HG03457 (cell line): ENCODE results near the gene S1PR1.
A peak's percentile ranks its signal among the peaks of the same experiment; 100 is the strongest.
"Not testable (repeated sequence)": the region's sequence is repeated elsewhere in the genome, so short reads cannot be mapped to it uniquely, and the experiment has no call there.

Source experiments
- ATAC-seq: cut with Tn5 transposase; IDR thresholded peaks from one replicate; pipeline ENCODE4 v1.9.1; 2021; ENCODE audit warnings: moderate number of reproducible peaks; ENCODE audit not compliant: unreplicated experiment

Gene S1PR1

DNA sequence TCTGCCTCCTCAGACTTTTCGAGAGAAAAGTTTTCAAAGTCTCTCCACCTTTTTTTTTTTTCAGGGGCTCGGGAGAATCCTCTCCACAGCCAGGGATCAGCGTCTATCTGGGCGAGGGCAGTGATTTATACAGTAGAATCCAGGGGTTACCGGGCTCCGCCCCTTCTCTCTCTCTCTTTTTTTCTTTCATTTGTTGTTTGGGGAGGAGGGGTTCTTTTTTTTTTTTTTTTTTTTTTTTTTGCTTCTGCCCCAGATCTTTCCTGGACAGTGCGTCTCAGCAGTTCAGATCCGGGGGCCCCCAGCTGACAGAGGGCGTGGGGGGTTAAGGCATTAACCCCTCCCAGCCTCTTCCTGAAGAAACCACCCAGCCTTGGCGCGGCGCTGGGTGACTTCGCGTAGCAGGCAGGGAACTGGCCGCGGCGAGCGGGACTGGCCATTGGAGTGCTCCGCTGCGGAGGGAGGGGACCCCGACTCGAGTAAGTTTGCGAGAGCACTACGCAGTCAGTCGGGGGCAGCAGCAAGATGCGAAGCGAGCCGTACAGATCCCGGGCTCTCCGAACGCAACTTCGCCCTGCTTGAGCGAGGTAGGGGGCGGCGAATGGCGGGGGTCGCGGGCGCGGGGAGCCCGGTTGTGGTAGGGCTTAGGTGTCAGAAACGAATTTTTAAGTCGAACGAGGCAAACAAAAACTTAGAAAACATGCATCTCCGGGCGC, at the start of gene S1PR1:
Gene S1PR1, plus strand, starts transcription at position 504 of the 713 bp plus-strand sequence. CDS start 1,966 bp downstream, outside the sequence.
- ATAC-seq = peak; percentile 18

GRCh38 chr1:101187297-101187696, 49.5 kb upstream of the S1PR1 start:
- ATAC-seq = no peak

GRCh38 chr1:101188331-101188730, 48.5 kb upstream of the S1PR1 start:
- ATAC-seq = no peak

GRCh38 chr1:101188968-101189367, 47.9 kb upstream of the S1PR1 start:
- ATAC-seq = not testable (repeated sequence)

GRCh38 chr1:101190441-101190840, 46.4 kb upstream of the S1PR1 start:
- ATAC-seq = no peak

- no peak for ATAC-seq
Observed at GRCh38 chr1:101191049-101191448, 45.8 kb upstream of the S1PR1 start.

GRCh38 chr1:101193733-101194169, 43.1 kb upstream of the S1PR1 start:
- ATAC-seq = no peak

DNA sequence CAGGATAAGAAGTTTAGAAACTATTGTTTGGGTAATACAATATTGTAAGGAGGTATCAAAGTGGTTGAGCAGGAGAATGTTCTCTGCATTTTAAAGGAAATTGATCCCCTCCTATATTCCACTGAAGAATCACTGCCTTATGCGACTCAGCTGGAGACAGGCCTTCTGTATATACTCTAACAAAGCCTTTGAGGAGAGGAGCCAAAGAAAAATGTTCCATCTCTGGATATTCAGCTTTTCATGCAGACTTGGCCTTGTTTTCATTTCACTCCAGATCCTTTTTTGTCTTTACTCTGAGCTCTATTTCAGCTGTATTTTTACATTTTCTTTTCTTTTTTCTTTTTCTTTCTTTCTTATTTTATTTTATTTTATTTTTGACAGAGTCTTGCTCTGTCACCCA, 42.1 kb upstream of the S1PR1 start:
- ATAC-seq = no peak

DNA sequence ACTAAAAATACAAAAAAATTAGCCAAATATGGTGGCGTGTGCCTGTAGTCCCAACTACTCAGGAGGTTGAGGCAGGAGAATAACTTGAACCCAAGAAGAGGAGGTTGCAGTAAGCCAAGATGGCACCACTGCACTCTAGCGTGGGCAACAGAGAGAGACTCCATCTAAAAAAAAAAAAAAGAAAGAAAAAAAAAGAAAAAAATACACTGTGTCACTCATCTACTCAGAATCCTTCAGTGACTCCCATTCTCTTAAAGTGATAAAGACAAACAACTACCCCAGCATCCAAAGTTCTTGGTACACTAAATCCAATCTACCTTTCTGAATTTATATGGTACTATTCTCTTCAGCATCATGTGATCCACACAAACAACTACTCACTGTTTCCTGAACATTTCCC, 40.2 kb upstream of the S1PR1 start:
- no peak for ATAC-seq

GRCh38 chr1:101198842-101199636, 37.8 kb upstream of the S1PR1 start:
- peak; percentile 91 for ATAC-seq

DNA sequence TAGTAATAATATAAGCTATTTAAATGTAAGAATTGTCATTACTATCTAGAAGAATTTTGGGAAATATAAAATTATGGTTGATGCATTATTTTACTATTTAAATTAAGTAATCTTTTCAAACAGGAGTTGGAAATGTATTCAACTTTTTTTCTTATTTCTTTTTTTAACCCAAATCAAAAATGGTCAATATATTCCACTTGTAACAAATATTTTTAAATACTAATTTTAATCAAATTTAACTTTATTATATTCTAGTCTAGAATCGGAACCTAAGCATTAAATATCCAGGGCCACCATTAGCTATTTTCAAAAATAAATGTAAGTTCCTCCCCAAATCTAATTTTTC, 37.2 kb upstream of the S1PR1 start:
- no peak for ATAC-seq

- no peak for ATAC-seq
Observed at GRCh38 chr1:101200513-101200912, 36.3 kb upstream of the S1PR1 start.

- no peak for ATAC-seq
Observed at GRCh38 chr1:101203820-101204540, 32.8 kb upstream of the S1PR1 start.

DNA sequence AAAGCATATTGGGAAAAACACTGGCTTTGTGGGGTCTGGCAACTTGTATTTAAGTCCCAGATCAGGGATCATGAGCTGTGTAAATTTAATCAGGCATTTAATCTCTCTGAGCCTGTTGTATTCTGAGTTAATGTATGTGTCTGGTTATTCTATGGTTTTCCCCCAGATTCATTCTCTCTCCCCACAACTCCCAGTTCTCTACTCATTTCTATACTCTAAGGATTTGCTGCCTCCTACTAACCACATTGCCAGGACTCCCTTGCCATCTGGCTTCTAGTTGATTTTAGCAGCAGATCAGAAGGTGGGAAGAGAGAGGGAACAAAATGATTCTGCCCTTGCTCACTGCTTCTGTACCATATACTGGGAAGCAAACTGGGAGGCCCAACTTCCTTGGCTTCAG, 31.4 kb upstream of the S1PR1 start:
- no peak for ATAC-seq

GRCh38 chr1:101206139-101206538, 30.7 kb upstream of the S1PR1 start:
- not testable (repeated sequence) for ATAC-seq

GRCh38 chr1:101207271-101207670, 29.5 kb upstream of the S1PR1 start:
- not testable (repeated sequence) for ATAC-seq

- ATAC-seq = no peak
Observed at GRCh38 chr1:101207891-101208290, 28.9 kb upstream of the S1PR1 start.

DNA sequence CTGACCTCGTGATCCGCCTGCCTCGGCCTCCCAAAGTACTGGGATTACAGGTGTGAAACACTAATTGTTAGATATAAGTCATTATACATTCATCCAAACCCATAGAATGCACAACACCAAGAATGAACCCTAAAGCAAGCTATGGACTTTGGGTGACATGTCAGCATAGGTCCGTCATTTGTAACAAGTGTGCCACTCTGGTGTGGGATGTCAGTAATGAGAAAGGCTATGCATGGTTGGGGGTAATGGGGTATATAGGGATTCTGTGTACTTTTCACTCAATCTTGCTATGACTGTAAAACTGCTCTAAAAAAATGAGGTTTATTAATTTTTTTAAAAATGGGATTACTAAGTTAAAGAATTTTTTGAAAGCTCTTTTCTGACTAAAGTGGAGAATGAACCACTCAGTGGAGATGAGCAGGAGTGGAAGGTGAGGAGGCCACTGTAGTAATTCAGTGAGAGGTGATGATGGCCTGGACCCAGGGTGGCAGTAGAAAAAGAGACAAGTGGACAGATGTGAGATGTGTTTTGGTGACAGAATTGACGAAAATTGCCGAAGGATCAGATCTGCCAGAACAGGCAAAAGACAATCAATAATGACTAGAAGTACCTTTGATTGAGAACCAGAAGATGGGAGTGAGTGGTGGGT, 21.3 kb upstream of the S1PR1 start:
- no peak for ATAC-seq

DNA sequence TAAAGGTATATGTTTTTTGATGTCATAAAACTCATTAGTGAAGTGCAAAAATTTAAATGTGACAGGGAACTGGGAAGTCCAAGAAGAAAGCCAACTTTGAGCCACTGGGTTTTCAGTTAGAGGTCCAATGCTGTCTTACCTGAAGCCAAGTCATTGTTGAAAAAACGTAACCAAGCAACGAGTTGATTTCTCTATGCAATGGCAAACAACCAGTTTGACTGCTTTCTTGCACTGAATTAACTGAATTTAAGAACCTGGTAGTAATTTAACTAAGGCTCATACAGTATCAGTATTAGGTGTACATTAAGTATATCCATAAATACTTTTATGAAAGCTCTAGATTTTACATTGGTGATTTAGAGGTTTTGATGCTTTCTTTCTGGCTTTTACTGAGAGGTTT, 20.2 kb upstream of the S1PR1 start:
- no peak for ATAC-seq

DNA sequence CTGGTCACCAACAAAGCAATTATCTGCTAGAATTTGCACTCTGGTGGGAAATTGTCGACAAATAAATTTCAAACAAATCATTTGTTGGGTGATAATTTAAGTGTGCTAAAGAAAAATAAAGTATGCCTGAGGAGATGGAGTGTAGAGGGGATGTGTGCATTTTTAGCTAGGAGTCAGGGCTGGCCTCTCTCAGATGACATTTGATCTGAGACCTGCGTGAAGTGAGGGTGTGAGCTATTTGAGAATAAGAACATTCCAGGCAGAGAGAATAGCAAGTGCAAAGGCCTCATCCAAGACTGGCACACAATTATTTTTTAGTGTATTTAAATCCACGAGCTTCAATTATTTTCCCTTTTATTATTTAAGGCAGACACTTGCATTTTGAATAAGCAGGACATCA, 19.7 kb upstream of the S1PR1 start:
- ATAC-seq = no peak

DNA sequence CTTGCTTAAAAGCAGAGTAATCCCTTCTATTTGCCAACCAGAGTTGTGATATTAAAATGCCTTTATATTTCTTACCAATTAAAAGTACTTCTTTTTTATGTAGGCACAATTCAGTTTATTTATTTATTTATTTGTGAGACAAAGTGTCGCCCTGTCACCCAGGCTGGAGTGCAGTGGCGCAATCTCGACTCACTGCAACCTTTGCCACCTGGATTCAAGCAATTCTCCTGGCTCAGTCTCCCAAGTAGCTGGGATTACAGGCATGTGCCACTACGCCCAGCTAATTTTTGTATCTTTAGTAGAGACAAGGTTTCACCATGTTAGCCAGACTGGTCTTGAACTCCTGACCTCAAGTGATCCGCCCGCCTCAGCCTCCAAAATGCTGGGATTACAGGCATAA, 17.9 kb upstream of the S1PR1 start:
- not testable (repeated sequence) for ATAC-seq
